Activated naive CD4-positive, alpha-beta T cell treated with Interleukin-2 at 50 U/mL for 16 hours (primary cell): ENCODE results near the gene AFAP1L2.

Experiments used
- DNase-seq: peaks from one replicate; pipeline ENCODE4 v3.0.0-alpha.2; 2020

Gene AFAP1L2

GRCh38 chr10:114412907-114413797 lies 8.8 kb upstream of the AFAP1L2 start:
- DNase-seq = no peak

GRCh38 chr10:114408968-114409444 lies 4.7 kb upstream of the AFAP1L2 start:
- no peak for DNase-seq

- no peak for DNase-seq
Observed at GRCh38 chr10:114408112-114408967, 4.0 kb upstream of the AFAP1L2 start.

GRCh38 chr10:114406455-114406854 lies 2.2 kb upstream of the AFAP1L2 start:
- no peak for DNase-seq

- no peak for DNase-seq
Observed at GRCh38 chr10:114405011-114405350, 679 bp upstream of the AFAP1L2 start.

GRCh38 chr10:114403541-114404161 lies 651 bp downstream of the AFAP1L2 start:
- DNase-seq = no peak

- DNase-seq = no peak
Observed at GRCh38 chr10:114402871-114403540, 1.3 kb downstream of the AFAP1L2 start.

GRCh38 chr10:114402233-114402632 lies 2.1 kb downstream of the AFAP1L2 start:
- DNase-seq = no peak

GRCh38 chr10:114401195-114401791 lies 3.0 kb downstream of the AFAP1L2 start:
- DNase-seq = no peak

GRCh38 chr10:114400091-114400490 lies 4.2 kb downstream of the AFAP1L2 start:
- no peak for DNase-seq

GRCh38 chr10:114399576-114399975 lies 4.7 kb downstream of the AFAP1L2 start:
- no peak for DNase-seq

- no peak for DNase-seq
Observed at GRCh38 chr10:114398587-114399331, 5.5 kb downstream of the AFAP1L2 start.

- no peak for DNase-seq
Observed at GRCh38 chr10:114397651-114398145, 6.6 kb downstream of the AFAP1L2 start.

- DNase-seq = no peak
Observed at GRCh38 chr10:114396464-114396863, 7.8 kb downstream of the AFAP1L2 start.

GRCh38 chr10:114395366-114396022 lies 8.8 kb downstream of the AFAP1L2 start:
- no peak for DNase-seq

- DNase-seq = no peak
Observed at GRCh38 chr10:114394531-114394930, 9.8 kb downstream of the AFAP1L2 start.

- no peak for DNase-seq
Observed at GRCh38 chr10:114393886-114394285, 10.4 kb downstream of the AFAP1L2 start.

GRCh38 chr10:114393482-114393881 lies 10.8 kb downstream of the AFAP1L2 start:
- no peak for DNase-seq

GRCh38 chr10:114392112-114392835 lies 12.0 kb downstream of the AFAP1L2 start:
- no peak for DNase-seq

GRCh38 chr10:114391599-114391998 lies 12.7 kb downstream of the AFAP1L2 start:
- DNase-seq = no peak
